HG03196 (cell line): ENCODE measurements around the gene TRNT1.

Experiments
- ATAC-seq: cut with Tn5 transposase; IDR thresholded peaks from one replicate; pipeline ENCODE4 v1.9.1; 2021; ENCODE audit not compliant: unreplicated experiment

Gene TRNT1

DNA sequence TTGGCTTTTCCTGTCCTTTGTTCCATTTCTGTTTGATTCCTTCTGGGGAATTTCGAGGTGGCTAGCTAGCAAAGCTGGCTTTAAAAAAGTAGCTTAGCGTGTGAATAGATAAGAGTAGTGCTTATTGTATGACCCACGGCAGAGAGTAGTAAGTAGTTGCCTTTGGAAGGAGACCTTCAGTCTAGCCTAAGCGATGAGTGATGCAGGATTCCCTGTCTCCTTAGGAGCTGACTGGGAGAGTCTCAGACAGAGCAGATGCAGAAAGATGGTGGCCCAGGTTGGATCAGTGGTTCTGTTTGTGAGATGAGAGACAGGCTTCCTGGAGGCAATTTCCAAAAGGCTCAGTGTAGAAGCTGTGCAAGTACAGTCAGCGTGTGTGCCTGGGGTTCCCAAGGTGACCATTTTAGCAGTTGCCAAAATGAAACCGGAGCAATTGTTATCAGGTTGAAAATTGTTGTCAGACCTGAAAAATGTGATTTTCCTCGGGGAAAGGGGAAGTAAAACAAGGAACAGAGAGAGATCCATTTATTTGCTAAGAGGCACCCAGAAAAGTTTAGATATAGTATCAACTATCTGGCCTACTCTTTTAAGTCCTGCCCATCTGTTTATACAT is 15.9 kb upstream of the TRNT1 start:
- ATAC-seq = no peak

DNA sequence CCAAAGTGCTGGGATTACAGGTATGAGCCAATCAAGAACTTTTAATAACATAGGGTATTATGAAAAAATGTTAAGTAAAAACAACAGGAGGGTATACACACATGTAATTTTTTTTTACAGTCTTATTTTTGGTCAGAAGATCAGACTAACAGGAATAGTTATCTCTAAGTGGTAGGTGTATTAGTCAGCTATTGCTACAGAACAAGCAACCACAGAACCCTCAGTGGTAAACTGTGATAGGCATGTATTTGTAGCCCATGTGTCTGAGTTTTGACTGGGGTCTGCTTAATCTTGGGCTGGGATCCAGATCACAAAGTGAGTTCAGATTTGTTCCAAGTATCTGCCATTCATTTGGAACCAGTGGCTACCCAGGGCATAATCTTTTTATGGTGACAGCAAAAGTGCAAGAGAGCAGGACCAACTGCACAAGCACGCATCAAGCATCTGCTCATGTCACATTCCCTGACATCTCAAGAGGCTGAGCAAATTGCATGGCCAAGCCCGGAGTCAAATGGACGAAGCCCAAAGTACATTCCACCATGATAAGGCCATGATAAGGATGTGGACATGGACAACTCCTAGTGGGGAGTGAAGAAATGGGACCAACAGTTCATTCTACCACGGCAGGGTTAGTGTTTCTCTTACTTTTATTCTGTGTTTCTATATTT is 13.6 kb upstream of the TRNT1 start:
- ATAC-seq = no peak

DNA sequence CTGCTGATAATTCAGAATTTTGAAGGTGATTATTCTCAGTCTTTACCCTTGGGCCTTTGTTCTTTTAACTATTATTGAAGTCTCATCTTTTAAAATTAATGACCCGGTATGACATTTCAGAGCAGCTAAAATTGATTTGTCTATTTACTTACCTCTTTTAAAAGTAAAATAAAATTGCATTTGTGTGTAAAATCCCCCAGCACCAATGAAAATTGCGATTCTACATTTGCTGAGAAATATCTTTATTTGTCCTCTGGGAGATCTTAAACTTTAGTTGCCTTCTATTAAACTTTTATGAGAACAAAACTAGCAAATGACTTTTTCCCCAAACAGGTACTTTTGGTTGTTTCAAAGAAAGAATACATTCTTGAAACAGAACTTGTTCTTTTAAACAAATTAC is 9.1 kb upstream of the TRNT1 start:
- no peak for ATAC-seq

DNA sequence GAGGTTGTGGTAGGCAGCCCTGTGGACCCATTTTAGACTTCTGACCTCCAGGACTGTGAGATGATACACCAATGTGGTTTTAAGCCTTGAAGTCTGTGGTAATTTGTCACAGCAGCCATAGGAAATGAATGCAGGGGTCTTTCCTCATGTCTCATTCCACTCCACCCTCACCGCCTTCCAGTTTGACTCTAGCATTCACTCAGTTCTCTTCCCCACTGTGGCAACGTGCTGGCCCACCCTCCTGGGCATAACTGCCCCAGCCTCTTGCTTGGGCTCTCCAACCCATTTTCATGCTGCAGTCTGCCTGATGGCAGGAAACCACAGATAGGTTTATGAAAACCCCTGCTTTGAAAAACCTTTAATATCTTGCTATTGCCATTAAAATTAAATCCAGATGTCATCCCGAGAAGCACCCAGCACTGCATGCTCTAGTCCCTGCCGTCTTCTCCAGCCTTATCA is 7.3 kb upstream of the TRNT1 start:
- ATAC-seq = no peak

GRCh38 chr3:3125977-3126376 is 763 bp upstream of the TRNT1 start:
- ATAC-seq = no peak

GRCh38 chr3:3127432-3128010 is 781 bp downstream of the TRNT1 start:
- no peak for ATAC-seq

DNA sequence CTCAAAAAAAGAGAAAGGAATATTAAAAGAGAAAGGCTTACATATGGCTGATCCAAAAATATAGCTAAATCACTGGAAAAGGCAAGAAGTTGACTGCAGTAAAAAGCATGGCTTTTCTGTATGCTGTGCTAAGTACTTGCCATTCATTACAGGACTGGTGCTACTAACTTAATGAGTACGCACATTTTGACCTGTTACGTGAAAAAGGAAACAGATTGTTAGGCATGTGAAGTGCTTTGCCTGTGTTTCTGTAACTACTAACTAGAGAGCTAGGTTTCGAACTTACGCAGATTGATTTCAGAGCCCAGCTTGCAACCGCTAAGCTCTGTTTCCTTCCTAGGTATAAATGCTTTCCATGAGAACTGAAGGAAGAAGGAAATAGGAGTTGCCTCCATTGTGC is 2.8 kb downstream of the TRNT1 start:
- ATAC-seq = no peak

DNA sequence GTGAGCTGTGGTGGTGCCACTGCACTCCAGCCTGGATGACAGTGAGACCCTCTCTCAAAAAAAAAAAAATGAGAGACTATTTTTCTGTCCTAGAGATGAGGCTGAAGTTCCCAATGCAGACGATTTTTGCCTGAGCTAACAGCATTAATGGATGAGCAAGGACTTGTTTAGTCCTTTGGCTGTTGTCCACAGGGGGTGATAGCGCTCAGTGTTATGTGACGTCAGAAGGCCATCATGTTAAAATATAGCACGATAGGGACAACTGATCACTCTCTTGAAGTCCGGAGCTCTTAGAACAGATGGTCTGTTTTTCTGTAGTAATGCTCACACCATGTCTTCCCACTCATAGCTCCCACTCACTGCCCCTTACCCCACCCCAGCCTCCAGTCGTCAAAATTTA is 6.8 kb downstream of the TRNT1 start:
- ATAC-seq = no peak

GRCh38 chr3:3134750-3135448 is 8.2 kb downstream of the TRNT1 start:
- no peak for ATAC-seq

- ATAC-seq = no peak
Measured at GRCh38 chr3:3137526-3137925, 10.8 kb downstream of the TRNT1 start.

DNA sequence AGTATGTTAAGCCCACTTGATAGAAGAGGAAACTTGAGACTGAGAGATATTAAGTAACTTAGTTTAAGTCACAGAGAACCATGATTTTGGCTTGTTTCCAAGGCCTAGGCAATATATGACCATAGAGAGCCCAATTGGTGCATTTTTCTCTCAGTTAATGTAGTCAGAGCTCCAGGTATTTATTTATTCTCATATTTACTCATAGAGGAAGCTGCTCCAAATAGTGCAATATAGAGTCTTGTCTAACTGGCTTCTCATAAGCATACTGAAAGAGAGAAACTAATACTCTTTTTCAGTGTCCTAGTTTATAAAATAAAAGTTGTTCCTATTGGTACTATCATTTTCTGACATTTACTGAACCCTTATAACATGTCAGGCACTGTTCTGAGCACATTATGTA is 15.2 kb downstream of the TRNT1 start:
- ATAC-seq = no peak

DNA sequence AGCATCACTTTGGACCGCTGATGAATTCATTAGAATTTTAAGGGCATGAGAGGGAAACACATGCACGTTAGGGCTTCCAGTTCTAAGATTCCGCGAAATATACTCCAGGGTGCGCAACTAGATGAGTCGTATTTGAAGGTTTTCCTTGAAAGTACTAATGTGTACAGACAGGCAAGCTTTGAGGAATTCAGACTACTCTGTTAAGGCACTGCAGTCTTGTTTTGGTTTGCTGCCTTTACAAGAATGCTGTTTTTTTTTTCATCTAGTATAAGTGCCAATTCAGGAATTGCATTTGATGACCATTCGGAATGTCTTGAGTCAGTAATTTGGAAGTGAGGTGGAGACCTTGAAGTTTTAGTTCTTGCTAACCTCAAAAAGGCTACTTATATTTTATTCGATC is 19.1 kb downstream of the TRNT1 start:
- no peak for ATAC-seq

DNA sequence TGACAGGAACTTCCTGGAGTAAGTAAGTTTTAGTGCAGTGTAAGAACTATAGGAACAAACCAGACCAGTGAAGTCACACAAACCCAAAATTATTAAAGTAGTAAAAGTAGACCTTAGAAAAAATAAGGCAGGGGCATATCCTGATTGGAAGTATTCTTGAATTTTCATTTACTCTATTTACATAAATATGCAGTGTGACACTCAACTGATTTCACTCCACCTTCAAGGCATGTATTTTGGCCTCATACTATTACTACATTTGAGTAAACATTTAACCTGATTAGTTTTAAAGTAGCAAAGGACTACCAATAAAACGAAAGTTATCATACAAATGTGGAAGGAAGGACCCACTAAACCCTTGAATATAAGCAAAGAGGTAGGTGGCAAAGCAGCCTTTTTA is 22.8 kb downstream of the TRNT1 start:
- ATAC-seq = no peak

DNA sequence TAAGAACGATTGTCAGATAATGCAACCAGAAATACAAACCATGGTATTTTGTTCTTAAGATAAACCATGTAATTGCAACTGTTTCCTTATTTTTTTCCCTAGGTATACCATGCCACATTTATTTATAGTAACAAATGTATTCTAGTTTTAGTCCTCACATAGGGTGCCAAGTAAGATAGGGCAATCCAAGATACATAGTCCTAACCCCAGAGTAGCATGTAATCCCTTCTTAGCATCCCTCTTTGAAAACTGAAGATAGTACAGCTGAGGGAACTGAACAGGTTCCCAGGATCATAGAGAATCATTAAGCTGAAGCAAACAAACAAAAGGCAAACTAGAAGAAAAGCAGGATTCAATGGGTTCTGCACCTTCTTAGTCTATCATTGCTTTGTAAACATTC is 24.8 kb downstream of the TRNT1 start:
- no peak for ATAC-seq

- no peak for ATAC-seq
Measured at GRCh38 chr3:3154879-3155610, 28.3 kb downstream of the TRNT1 start.

DNA sequence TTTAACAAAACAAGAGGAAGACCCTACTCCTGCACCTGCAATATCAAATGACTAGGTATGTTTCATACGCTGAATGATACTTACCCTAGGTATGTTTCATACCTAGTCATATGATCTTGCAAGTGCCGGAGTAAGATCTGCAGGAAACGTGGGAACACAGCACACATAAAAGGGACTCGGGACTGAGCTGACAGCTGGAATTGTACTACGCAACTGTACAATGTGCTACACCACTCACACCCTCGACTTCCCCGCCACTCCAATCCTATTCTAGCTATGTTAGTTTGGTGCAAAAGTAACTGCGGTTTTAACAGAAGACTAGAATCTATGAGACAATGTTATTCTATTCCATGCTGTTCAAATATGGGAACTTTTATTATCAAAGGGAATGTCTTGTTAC is 30.7 kb downstream of the TRNT1 start:
- no peak for ATAC-seq

DNA sequence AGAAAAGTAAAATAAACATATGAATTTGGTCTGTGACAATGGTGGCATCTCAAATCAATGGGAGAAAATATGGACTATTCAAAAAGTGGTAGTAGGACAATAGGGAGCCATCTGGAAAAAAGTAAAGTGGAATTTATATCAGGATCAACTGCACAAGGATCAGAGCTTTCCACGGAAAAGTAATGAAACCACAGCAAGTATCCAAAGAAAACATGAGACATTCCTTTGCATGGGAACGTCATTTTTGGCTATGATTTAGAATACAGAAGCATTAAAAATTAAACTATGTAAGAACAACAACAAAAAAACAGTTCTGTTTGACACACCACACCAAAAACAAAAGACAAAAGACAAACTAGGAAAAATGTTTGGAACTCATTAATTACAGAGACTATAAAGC is 34.1 kb downstream of the TRNT1 start:
- ATAC-seq = no peak

DNA sequence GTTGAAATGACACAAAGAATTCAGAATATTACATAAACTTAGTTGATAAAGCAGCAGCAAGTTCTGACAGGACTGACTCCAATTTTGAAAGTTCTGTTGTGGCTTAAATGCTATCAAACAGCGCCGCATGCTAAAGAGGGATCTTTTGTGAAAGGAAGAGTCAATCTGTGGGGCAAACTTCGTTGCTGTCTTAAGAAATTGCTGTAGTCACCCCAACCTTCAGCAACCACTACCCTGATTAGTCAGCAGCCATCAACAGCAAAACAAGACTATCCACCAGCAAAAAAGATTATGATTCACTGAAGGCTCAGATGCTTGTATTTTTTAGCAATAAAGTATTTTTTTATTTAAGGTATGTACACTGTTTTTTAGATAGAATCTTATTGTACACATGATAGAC is 38.5 kb downstream of the TRNT1 start:
- no peak for ATAC-seq

- no peak for ATAC-seq
Measured at GRCh38 chr3:3165650-3166049, 38.9 kb downstream of the TRNT1 start.

GRCh38 chr3:3170998-3171397 is 44.3 kb downstream of the TRNT1 start:
- no peak for ATAC-seq

DNA sequence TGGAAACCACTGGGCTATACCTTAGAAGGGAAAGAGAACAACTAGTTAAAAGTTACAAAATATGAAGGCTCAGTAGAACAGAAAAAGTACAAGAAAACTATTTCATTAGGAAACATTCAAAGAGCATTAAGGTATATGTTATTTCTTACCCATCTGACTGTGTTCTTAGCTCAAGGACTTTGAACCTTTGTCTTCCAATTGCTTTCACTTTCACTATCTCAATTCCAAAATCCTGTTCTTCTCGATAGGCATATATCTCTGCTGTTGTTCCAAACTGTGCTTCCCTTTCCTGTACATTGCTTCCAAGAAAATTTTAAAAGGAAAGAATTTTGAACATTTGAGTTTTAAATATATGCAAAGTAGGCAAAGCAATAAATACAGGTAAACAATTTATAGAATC is 45.9 kb downstream of the TRNT1 start:
- no peak for ATAC-seq
